SU-DHL-6 (cell line): ENCODE results near the gene CUX1.

Experiments
- CTCF ChIP-seq: fragments of 200-600 bp; sonication (generic); IDR thresholded peaks from one replicate; pipeline ENCODE4 v1.5.1; 2017; ENCODE audit warnings: antibody characterized with exemption, mild to moderate bottlenecking, low read length, moderate library complexity; ENCODE audit not compliant: insufficient read depth, poor library complexity, severe bottlenecking
- EZH2phosphoT487 ChIP-seq: fragments of 200-600 bp; sonication (generic), shearing (Covaris generic); conservative IDR thresholded peaks from 2 replicates; pipeline ENCODE4 v1.6.1; 2018; ENCODE audit warnings: mild to moderate bottlenecking, antibody characterized with exemption, low read length, moderate library complexity, mixed read lengths

DNA sequence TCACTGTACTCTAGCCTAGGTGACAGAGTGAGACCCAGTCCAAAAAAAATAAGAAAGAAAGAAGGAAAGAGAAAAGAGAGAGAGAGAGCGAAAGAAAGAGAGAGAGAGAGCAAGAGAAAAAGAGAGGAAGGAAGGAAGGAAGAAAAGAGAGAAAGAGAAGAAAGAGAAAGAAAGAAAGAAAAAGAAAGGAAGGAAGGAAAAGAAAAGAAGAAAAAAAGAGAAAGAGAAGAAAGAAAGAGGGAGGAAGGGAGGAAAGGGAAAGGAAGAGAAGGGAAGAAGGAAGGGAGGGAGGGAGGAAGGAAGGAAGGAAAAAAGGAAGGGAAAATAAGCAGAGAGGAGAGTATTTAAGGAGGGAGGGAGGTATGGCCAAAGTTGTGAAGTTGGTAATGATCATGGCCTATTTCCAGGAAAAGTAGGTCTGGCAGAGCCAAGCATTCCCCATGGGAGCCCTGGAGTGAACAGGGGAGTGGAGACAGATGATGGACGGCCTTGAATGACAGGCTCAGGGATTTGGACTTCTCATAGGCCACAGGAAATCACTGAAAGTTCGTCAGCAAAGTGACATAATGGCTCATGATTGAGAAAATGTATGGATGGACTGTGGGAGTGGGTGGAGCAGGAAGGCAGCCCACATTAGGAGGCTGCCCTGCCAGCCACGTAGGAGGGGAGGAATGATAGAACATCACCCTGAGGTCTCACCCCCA, 44.8 kb upstream of the CUX1 start:
- TF ChIP-seq CTCF: no peak
- no peak for TF ChIP-seq EZH2phosphoT487
